ENCODE results near the gene ALDH1L2.

GRCh38 chr12:105030820-105031807 is 53.1 kb downstream of the ALDH1L2 start:
- TF ChIP-seq CTCF (IDR thresholded peaks at IDR 0.05; ENCODE audit: insufficient read depth, low read depth, low read length) (no peak), EZH2 (IDR thresholded peaks at IDR 0.05; ENCODE audit: insufficient read depth, low read length) (no peak)

Measured in astrocyte (in vitro differentiated cells and primary cell).